SIG-M5 (cell line): ENCODE data around the gene C6orf132.
"Not testable (repeated sequence)": the region's sequence is repeated elsewhere in the genome, so short reads cannot be mapped to it uniquely, and the experiment has no call there.

ENCODE experiments used
- DNase-seq: peaks from one replicate; lab custom pipeline; 2025; lab: John Stamatoyannopoulos, UW

C6orf132 gene, protein sequence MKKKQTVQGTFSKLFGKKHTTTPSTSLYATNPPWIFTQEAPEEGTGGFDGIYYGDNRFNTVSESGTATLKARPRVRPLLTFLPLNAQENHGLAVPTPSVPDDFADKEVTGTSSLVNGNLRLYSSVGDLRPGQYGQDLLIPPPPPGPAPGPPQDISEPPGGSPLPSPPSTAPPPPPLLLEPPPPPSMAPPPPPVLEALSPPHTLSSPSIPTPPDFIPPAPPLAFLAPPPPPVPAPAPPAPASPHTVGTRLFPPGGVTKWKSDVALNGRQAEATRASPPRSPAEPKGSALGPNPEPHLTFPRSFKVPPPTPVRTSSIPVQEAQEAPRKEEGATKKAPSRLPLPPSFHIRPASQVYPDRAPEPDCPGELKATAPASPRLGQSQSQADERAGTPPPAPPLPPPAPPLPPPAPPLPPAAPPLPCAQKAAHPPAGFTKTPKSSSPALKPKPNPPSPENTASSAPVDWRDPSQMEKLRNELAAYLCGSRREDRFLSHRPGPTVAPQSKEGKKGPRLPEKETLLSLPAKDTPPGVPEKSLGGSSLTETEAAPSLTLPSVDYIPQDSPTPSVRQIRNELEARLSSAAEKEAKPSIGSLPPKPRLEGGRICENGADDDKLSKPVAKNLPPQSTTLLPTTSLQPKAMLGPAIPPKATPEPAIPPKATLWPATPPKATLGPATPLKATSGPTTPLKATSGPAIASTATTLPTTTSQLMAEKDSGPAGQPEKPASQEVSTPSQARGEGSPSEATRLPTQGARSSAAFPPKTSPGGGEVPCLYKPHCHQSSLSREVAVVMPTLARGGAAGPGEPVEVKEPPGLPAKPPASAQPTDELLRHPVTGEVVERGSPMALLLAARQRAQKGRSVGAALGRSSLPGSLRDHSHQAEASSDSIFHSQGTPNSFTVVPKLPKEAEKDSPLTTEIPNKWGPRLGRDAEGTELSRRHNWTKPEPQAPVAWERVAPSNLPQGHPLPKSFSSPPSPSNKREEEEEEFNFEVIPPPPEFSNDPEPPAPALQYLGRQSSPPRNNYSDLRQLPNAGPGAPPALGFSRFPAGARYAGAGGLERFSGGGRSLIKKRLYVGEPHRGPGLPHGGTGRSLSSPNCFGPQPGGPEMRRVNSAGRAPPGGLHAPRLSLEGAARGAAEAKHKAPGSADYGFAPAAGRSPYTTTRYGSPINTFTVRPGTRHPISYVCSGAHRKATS

DNA sequence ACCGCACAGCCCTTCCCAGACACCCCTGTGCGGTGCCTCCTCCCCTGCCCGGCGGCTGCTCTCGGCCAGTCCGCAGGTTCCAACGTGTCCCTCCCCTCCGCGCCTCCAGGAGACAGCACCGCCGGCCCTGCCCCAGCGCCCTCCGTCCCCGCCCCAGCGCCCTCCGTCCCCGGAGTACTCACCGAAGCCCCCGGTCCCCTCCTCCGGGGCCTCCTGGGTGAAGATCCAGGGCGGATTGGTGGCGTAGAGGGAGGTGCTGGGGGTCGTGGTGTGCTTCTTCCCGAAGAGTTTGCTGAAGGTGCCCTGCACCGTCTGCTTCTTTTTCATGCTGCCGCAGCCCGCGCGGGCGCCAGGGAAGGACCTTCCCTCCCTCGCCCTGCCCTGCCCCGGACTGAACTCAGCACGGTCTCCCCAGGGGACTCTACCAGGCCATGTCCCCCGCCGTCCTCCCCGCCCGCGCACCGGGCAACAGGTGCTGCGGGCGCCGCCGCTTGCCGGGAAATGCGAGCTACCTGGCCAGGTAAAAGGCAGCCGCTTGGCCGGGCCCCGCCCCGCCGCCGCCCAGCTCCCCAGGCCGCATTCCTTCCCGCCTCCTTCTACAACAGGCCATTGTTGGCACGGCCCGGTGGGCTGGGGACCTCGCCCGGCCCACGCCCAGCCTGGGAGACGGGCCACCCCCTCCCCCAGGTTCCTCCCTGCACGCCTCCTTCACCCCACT lies at the start of gene C6orf132:
C6orf132 (minus strand) TSS at position 503 of the 718 bp plus-strand sequence; CDS start at position 327, 176 bp downstream.
- no peak for DNase-seq

DNA sequence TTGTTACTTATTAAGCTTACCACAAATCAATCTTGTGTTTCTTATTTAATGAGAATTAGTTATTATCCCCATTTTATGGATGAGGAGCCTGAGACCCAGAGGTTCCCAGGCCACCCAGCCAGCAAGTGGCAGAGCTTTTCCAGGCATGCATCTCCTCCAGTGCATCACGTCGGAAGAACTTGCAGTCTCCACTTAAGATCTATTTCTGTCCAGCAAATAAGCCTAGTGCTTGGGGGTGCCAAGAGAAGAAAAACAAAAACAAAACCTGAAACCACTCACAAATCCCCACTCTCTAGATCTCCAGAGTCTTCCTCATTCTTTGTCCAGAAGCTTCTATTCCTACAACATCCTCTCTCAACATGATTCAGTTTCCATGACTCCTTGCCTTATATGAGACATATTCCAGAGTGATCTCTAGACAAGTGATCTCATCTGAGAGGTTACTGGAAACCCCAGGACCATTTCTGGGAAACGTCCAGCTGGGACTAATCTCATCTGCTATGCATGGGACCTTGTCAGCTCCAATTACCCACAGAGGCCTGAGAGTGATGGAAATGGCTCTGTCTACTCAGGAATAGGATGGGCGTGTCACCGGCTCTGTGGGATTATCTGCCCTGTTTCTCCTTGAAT lies 48.2 kb upstream of the C6orf132 start:
- no peak for DNase-seq

DNA sequence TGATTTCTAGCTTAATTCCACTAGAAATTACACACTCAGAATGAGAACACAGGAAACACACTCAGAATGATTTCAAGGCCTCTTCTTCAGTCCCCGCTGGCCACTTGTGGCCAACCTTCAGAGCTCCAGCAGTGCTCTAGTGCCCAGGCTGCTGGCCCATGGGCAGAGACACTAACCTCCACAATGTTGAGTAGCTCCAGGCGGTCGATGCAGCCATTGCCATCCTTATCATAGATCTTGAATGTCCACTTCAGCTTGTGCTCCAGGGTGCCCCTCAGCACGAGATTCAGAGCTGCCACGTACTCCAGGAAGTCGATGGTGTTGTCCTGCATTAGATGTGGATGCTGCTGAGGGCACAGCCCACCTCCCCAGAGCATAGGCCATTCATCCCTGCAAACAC lies 46.0 kb upstream of the C6orf132 start:
- DNase-seq = no peak

DNA sequence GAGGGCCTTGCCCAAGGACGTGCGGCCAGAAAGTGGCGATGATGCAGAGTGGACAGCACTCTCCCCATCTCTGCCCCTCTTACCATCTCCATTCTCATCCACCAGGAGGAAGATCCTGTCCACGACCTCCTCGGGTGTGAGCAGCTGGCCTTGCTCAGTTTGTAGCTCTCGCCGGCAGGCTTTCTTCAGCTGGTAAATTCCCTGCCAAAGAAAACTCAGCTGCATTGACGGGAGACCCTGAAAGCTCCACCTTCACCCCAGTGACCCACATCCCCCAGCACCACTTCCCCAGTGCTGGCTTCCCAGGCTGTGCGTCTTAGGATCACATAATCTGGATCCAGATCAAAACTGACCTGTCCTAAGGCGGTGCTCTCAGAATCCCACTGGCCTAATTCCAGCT lies 43.2 kb upstream of the C6orf132 start:
- no peak for DNase-seq

DNA sequence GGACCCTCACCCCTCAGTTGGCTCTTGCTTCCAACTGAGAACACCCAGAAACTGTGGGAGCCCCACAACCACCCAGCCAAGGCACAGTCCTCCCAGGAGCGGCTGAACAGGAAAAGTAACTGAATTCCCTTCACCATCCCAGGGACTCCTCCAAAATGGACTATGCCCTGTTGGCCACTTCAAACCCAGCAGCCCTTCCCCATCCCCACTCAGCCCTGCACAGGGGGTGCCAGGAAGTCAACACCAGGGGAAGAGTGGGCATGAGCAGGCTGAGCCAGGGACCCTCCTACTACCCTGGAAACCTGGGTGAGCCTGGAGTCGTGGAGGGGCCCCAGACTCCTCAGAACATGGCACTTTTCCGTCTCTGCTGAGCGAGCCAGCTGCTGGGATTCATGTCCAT lies 42.1 kb upstream of the C6orf132 start:
- no peak for DNase-seq

DNA sequence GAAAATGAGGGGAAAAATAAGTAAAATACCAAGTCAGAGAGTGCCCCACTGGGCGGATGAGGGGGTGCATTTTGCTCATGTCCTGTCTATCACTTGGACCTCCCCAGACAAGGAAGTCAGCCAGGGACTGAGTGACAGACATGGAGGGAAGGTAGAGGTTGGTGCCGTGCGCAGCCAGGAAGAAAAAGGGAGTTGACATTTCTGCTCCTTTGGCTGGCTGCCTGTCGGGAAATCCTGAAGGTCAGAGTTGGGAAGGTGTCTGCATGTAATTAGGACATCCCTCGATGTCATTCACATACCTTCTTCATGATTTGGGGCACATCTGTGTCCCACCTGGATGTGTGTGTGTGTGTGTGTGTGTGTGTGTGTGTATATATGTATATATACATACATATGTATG lies 39.7 kb upstream of the C6orf132 start:
- DNase-seq = no peak

DNA sequence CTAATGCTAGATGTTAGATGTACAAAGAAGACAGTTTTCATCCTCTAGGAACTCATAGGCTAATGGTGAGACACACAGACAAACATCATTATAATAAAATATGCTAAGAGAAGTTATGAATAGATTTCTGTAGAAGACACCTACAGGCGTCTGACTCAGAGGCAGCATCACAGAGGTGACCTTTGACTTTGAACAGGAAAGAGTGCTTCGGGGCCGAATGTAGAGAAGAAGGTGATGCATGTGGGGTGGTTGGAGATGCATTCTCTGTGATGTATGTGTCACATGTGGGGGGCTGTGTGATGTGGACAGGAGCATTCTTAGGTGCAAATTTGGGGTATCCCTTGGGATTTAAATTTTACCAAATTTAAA lies 37.5 kb upstream of the C6orf132 start:
- DNase-seq = no peak

DNA sequence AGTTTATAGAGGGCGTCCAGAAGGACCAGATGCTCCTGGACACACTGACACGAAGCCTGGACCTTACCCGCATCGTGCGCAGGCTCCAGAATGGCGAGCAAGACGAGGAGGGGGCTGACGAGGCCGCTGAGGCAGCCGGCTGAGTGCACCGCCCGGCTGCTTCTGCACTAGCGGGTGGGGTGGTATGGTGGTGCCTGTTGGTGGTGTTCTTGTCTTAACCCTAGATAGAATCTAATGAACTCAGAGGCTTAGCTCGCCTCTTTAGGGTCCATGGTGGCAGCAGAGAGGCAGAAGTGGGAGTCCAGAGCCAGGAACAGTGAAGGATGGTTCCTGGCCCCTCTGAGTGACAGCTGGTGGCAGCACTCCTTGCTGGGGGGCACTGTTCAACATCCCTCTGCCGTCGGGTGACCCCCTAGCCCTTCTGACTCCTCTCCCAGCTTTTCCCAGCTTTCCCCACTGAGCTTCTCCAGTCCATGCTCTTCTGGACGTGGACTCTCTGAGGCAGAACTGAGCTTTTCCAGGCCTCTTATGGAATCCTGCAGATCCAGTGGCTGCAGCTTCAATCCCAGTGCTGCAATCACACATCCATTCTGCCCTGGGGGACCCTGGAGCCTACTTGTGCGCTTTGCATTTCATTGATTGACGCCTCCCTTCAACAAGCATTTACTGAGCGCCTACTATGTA lies 37.0 kb upstream of the C6orf132 start:
- no peak for DNase-seq

DNA sequence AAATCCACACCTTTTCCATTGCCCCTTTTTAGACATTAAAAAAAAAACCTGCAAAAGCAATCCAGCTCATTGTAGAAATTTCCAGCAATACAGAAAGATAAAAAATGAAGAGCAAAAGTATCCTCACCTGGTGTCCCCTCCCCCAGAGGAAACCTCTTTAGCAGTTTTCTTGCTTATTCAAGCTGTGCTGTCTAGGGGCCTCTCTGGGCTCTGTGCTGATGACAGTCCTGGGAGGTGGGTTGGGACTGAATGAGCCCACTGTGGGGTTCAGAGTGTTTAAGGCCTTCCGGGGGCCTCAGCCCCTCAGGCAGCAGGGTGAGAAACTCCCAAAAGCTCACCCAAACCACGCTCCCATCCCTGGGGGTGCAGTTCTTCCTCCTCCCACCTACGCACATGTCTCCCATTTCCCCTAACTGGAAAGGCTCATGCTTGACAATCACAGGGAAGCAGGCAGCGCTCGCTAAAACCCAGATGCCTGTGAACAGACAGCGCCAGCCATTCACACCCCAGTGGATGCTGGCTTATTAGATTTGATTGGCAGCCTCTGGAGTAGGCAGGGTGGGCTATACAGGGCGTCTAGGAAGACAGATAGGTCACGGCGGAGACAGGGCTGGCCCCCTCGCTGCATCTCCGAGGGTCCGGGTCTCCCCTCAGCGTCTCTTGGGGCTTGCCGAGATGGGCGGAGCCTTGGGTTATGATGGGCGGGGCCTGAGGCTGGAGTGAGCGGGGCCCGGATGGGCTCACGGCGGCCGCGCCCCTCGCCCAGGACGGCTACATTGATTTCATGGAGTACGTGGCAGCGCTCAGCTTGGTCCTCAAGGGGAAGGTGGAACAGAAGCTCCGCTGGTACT lies 35.3 kb upstream of the C6orf132 start:
- DNase-seq = no peak

DNA sequence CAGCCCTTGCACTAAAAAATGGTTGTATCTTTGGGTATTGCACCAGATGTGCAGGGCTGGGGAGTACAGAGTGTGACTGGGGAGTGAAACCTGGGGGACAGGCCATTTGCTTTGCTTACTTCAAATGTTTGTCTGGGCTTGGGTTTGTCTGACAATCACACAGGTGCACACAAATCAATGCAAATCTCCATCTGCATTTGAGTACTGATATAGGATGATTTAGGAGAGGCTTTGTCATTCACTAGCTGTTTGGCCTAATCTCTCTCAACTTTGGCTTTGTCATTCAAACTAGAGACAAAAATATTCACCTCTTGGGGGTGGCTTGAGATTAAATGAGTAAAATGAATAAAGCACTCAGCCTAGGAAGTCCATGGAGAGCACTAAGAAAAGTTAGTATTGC lies 34.6 kb upstream of the C6orf132 start:
- no peak for DNase-seq

DNA sequence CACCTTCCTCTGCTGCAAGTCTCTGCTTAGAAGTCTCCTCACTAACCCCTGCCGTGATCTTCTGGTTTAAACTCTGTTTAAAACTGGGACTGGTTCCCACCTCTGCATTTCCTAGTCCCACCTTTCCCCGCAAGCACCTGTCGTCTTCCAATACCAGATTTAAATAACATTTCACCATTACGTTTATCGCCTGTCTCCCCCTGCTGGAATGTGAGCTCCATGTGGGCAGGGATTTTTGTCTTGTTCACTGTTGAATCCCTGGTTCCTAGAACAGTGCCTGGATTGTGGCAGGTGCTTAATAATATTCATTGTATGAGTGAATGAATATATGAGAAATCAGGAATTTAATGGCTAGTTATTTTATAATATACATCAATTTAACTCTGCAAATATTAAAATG lies 33.4 kb upstream of the C6orf132 start:
- no peak for DNase-seq

DNA sequence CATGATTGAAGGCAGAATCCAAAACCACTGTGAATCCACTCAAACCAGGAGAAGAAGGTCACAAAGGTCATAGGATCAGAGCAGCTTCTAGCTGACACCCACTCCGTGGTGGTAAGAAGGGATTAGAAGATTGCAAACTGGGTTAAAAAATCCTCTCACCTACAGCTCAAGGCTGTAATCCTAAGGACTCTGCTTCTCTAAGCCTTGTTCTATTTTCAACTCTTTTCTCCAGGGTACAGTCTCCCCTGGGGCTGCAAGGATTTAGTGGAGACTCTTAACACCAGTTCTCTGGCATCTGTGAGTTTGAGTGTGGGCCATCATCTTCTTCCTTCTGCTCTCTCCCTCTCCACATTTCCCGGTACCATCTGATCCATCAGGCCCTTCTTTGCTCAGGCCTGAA lies 30.7 kb upstream of the C6orf132 start, which contains the start of gene GUCA1A:
GUCA1A (plus strand) TSS at position 264 of the 400 bp plus-strand sequence. CDS start 250 bp downstream, outside the sequence.
- no peak for DNase-seq

DNA sequence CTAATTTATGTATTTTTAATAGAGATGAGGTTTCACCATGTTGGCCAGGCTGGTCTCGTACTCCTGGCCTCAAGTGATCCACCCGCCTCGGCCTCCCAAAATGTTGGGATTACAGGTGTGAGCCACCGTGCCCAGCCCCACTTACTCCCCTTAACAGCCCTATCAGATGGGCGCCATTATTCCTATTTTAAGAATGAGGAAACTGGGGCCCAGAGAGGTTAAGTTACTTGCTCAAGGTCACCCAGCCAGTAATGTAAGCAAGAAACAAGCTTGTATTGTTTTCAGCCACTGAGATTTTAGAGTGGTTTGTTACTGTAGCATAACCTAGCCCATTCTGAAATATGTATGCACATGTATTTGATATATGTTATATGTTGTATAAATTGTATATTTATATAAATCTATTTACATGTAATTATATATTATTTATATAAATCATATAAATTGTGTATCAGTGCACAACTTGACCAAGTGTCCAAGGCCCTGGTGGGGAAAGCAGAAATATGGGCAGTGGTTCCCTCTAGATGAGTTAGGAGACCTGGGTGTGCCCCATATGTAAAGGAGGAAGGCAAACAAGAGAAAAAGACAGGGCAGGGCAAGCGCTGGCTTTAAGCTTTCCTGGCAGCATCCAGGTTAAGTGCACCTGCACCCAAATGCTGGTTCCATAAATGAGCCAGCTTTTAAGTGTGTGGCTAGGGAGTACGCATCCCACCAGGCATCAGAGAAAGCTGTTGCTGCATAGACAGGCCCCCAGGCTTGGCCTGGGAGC lies 29.6 kb upstream of the C6orf132 start:
- DNase-seq = no peak

DNA sequence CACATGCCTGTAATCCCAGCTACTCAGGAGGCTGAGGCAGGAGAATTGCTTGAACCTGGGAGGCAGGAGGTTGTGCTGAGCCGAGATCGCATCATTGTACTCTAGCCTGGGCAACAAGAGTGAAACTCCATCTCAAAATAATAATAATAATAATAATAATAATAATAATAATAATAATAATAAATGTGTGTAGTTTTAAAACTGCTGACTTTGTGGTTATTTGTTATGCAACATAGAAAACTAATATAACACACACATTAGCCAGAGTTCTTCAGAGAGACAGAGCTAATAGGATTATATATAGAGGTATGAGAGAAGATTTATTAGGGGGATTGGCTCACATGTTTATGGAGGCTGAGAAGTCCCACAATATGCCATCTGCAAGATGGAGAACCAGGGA lies 27.4 kb upstream of the C6orf132 start:
- not testable (repeated sequence) for DNase-seq

DNA sequence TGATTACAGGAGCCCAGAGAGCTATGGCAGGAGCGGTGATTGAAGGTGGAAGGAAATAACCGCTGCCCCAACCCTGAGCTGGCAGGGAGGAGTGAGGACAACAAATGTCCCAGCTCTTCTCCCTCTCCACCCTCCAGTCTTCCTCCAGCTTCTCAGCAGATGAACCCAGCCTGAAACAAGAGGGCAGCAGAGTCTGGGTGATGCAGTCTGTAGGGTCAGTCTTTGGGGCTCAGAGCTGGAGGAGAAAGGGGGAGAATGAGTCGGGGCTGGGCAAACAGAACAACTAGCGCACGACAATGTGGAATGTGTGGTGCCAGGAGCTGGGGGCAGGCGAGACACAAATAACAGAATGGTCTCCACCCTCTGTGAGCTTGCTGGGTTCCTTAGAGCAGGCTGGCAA lies 26.2 kb upstream of the C6orf132 start:
- no peak for DNase-seq

DNA sequence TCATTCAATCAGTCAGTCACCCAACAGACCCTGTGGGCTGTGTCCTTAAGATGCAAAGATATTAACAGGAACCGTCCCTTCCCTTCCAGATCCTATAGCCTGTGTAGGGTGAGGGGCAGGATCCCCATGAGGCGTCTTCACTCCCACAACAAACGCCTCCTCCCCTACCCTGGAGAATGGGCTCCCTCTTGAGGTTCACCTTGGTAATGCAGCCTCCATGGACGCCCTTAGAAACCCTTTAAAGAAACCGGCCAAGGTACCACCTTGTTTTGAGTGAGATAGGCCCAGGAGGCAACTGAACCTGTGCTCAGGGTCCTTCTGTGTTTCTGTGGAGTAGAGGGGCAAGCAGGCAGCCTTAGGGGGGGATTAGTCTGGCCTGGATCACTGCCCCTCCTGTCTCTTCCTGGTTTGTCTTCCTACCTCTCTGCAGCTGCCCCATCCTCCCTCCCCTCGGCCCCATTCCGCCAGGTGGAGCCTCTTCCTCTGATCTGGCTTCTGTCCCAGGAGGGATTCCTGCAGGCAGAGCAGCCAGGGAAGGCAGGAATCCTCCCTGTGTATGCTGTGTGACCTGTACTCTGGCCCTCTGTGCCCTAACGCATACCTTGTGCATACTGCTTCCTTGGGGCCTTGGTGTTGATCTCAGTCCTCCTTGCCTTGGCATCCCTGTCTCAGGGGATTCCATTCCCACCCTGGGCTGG lies 24.2 kb upstream of the C6orf132 start:
- DNase-seq = no peak

DNA sequence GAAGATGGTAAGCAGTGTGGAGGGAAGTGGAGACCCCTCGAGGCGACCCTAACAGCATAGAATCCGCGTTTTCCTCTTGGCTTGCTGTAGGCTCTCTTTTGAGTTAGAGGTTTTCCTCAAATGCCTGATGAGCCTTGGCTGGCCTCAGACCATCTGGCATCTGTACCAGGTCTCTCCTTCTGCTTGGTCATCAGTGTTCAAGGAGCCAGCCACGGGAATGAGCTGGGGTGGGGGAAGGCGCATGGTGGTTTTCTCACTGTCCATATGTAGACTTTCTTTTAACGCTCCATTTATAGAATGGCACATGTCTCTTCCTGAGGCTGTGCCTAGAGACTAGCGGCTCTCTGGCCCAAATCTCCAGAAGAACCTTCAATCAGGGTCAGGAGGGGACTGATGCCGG lies 22.6 kb upstream of the C6orf132 start:
- DNase-seq = no peak

DNA sequence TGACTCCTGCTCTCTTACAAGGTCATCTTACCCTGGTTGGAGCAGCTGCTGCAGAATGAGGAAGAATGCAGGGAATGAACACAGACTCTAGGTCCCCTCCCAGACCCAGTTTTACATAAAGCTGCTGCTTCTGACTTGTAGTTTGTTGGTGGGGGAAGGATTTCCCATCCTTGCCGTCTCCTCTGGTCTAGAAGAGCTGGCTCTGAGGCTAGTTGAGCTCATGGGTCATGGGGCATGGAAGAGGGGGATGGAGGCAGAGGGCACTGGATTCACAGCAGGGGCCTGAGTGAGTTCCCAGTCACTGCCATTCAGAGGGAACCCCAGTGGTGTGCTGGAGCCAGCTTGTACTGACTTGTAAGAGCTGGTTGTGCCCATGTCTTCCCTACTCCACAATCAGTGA lies 21.6 kb upstream of the C6orf132 start:
- no peak for DNase-seq
